Left hindlimb (tissue), 1 donor: Measurements from ENCODE around the gene SLC25A47.
"Not testable (repeated sequence)": the region's sequence is repeated elsewhere in the genome, so short reads cannot be mapped to it uniquely, and the experiment has no call there.

Source experiments
- DNase-seq: peaks from one replicate; pipeline ENCODE4 v3.0.0-alpha.2; 2018

Gene SLC25A47

GRCh38 chr14:100306101-100306997 lies 16.8 kb upstream of the SLC25A47 start, which contains the start of gene SLC25A29:
Gene SLC25A29 (minus strand): TSS chr14:100306444. CDS start chr14:100306232, 212 bp downstream.
- peak; percentile 87 for DNase-seq

- no peak for DNase-seq
These were observed 16.0 kb upstream of the SLC25A47 start for GRCh38 chr14:100306998-100307765.

GRCh38 chr14:100307766-100308426 lies 15.2 kb upstream of the SLC25A47 start:
- no peak for DNase-seq

GRCh38 chr14:100308427-100308792 lies 14.7 kb upstream of the SLC25A47 start:
- DNase-seq = not testable (repeated sequence)

GRCh38 chr14:100309028-100309737 lies 14.0 kb upstream of the SLC25A47 start:
- no peak for DNase-seq

GRCh38 chr14:100312110-100312876 lies 10.8 kb upstream of the SLC25A47 start:
- DNase-seq = not testable (repeated sequence)

- DNase-seq = no peak
These were observed 10.2 kb upstream of the SLC25A47 start for GRCh38 chr14:100312877-100313400.

- DNase-seq = no peak
These were observed 9.5 kb upstream of the SLC25A47 start for GRCh38 chr14:100313464-100314230.

GRCh38 chr14:100314724-100315123 lies 8.4 kb upstream of the SLC25A47 start:
- no peak for DNase-seq

GRCh38 chr14:100317389-100317788 lies 5.8 kb upstream of the SLC25A47 start:
- no peak for DNase-seq

- peak; percentile 71 for DNase-seq
These were observed 5.0 kb upstream of the SLC25A47 start for GRCh38 chr14:100317912-100318808.

GRCh38 chr14:100320157-100320856 lies 2.8 kb upstream of the SLC25A47 start:
- DNase-seq = no peak

GRCh38 chr14:100321473-100322137 lies 1.5 kb upstream of the SLC25A47 start:
- no peak for DNase-seq

- no peak for DNase-seq
These were observed 791 bp upstream of the SLC25A47 start for GRCh38 chr14:100322138-100322957.

GRCh38 chr14:100323942-100324307 lies 786 bp downstream of the SLC25A47 start:
- DNase-seq = no peak

- DNase-seq = no peak
These were observed 2.1 kb downstream of the SLC25A47 start for GRCh38 chr14:100325231-100325632.

- DNase-seq = no peak
These were observed 2.8 kb downstream of the SLC25A47 start for GRCh38 chr14:100325958-100326357.

GRCh38 chr14:100327128-100327527 lies 4.0 kb downstream of the SLC25A47 start:
- DNase-seq = no peak
